Lower leg skin (tissue), 4 donors: ENCODE results near the gene ZIC1. TPM values are rescaled to one million over a fixed set of nuclear protein-coding genes. Genes with fewer than 3 reads are reported as not detected.

Experiments used
- DNase-seq, 2 donors: peaks; one replicate each; pipeline ENCODE4 v3.0.0-alpha.2; 2019; ENCODE audit warnings: low spot score in 2 of 2
- H3K4me3 ChIP-seq: fragments of 200-600 bp; sonication (generic); 2 replicates; pipeline ENCODE4 v1.5.1; 2017; ENCODE audit warnings: mild to moderate bottlenecking, low read depth; ENCODE audit not compliant: poor library complexity, severe bottlenecking
- CTCF ChIP-seq, 3 donors: fragments of 450-650 bp; IDR thresholded peaks; one replicate each; pipeline ENCODE4 v1.5.1; 2016; ENCODE audit warnings: antibody characterized with exemption in 3 of 3, mild to moderate bottlenecking in 3 of 3, moderate library complexity in 2 of 3
- POLR2A ChIP-seq, 2 donors: fragments of 450-650 bp; IDR thresholded peaks; one replicate each; pipeline ENCODE4 v1.6.1; 2016 to 2017; ENCODE audit warnings: antibody characterized with exemption in 2 of 2, mild to moderate bottlenecking in 1 of 2, moderate library complexity in 1 of 2
- WGBS, 2 donors: methylation state at CpG; one replicate each; pipeline ENCODE4 v1.1.5; 2018; 5-methylcytosine and 5-hydroxymethylcytosine counted together
- intact Hi-C: fragments of 100-400 bp; cut with DNase I; formaldehyde crosslinking; loops from one replicate; pipeline ENCODE4 v1.15.0; 2023; ENCODE audit warnings: low total_unique reads
- total RNA-seq, 4 donors: library from RNA; depleted of rRNA; stranded (reverse); fragments of >200 nt; gene quantifications; one replicate each; pipeline ENCODE4 v1.1.0, GENCODE V29; 2016

The ZIC1 gene
- total RNA-seq, 4 donors from 2014 or later: 0.30 to 2.9 (median 1.1) TPM

GRCh38 chr3:147412261-147412916, 3.2 kb downstream of the ZIC1 start:
- no peak for TF ChIP-seq POLR2A (IDR thresholded peaks at IDR 0.05)
- TF ChIP-seq CTCF (IDR thresholded peaks at IDR 0.05): no peak
- peak in 1 of 2 donors; percentile 66 for DNase-seq
- intact Hi-C loops: no loop called here
- WGBS, 2 donors: 42 to 43% methylated on average over 32 of the region's 32 CpGs
- H3K4me3 ChIP-seq: no peak overlapping the region

- no peak overlapping the region for H3K4me3 ChIP-seq
- intact Hi-C loops: no loop called here
- 33 to 38% methylated on average over 37 of the region's 37 CpGs for WGBS, 2 donors
- TF ChIP-seq CTCF (IDR thresholded peaks at IDR 0.05) (no peak), POLR2A (IDR thresholded peaks at IDR 0.05) (no peak)
- peak in 1 of 2 donors; percentile 75 for DNase-seq
Measured at GRCh38 chr3:147412917-147413685, 3.9 kb downstream of the ZIC1 start.

GRCh38 chr3:147413686-147414389, 4.7 kb downstream of the ZIC1 start:
- DNase-seq: no peak
- TF ChIP-seq CTCF (IDR thresholded peaks at IDR 0.05) (no peak), POLR2A (IDR thresholded peaks at IDR 0.05) (no peak)
- intact Hi-C loops: no loop called here
- WGBS, 2 donors: 32 to 37% methylated on average over 24 of the region's 24 CpGs
- no peak overlapping the region for H3K4me3 ChIP-seq

GRCh38 chr3:147414390-147415138, 5.4 kb downstream of the ZIC1 start:
- TF ChIP-seq POLR2A (IDR thresholded peaks at IDR 0.05) (no peak), CTCF (IDR thresholded peaks at IDR 0.05) (no peak)
- intact Hi-C loops: no loop called here
- DNase-seq: no peak
- no peak overlapping the region for H3K4me3 ChIP-seq
- 45 to 46% methylated on average over 18 of the region's 18 CpGs for WGBS, 2 donors

- intact Hi-C loops: no loop called here
- no peak for TF ChIP-seq POLR2A (IDR thresholded peaks at IDR 0.05)
- TF ChIP-seq CTCF (IDR thresholded peaks at IDR 0.05): no peak
- H3K4me3 ChIP-seq: no peak overlapping the region
- no peak for DNase-seq
- WGBS, 2 donors: 42 to 51% methylated on average over 6 of the region's 6 CpGs
Measured at GRCh38 chr3:147415286-147415685, 6.1 kb downstream of the ZIC1 start.
